C1 segment of cervical spinal cord (tissue), 14 donors: Measurements from ENCODE around the gene CEP112.

Experiments used
- DNase-seq, 14 donors: peaks; one replicate each; lab custom pipeline; 2025; lab: John Stamatoyannopoulos, UW

The CEP112 gene

DNA sequence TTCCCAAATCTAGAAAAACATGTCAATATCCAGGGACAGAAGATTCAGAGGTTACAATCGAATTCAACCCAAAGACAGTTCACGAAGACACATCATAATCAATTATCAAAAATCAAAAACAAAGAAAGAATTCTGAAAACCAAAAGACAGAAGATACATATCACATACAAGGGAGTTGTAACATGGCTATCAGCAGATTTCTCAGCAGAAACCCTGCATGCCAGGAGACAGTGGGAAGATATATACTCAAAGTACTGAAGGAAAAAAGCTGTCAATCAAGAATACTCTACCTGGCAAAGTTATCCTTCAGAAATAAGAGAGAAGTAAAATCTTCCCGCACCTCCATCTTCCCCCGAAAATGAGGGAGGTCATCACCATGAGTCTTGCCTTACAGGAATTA is 258.6 kb downstream of the CEP112 start:
- no peak for DNase-seq

DNA sequence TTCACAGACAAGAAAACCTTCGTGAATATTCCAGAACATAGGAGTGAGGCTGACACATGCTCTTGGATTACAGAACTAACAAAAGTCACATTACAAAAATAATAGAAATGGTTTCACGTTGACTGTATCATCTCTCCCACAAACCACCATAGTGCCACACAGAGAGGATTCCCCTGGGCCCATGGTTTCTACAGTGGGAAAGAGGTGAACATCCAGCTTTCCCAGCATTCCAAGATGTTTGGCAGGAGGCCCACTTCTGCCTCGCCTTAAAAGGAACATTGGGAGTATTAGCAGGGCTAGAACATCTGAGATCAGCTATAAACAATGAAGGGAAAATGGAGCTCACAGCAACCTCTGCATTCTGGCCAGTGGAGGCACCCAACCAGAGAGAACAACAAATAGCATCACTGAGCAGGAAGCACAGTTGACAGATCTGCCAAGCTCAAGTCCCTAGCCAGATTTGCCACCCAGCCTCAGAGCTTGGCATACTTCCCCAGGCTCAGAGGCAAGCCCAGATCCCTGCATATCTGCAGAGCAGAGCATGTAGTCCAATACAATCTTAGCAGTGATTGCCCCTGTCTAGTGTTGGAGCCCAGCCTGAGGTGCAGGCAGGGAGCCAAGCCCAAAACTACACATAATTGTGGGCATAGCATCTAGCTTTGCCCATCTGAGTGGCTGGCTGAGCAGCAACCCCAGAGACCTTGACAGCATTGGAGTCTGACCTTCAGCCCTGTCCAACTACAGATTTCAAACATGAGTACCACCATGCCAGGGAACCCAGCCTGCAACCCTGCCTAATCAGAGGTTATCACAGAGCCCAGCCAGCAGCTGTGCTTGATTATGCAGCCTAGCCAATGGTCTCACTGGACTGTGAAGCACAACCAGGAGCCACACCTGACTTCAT is 260.4 kb downstream of the CEP112 start:
- no peak for DNase-seq

DNA sequence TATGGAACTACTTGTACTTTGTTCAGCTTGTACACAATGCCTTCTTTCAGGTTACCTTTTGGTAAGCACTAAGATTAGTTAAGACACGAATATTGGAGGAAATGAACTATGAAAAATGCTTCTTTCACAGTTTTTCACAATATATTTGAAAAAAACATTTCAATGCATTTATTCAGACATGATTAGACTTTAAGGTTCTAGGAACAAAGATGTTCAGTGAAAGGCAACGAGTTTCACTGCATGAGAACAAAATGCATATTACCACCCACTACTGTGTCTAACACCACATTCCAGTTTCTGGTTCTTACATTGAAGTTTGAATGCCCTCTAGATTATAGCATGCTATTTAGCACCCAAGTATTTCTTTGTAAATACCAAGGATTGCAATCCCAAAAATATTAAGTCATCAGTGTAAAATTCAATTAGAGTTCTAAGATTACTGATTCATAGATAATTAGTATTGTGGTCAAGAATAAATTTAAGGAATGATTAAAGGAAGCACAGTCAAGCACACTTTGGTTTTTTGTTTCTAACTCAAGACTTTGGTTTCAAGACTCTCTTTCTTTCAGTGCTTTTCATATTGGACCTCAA is 261.7 kb downstream of the CEP112 start:
- DNase-seq = no peak

DNA sequence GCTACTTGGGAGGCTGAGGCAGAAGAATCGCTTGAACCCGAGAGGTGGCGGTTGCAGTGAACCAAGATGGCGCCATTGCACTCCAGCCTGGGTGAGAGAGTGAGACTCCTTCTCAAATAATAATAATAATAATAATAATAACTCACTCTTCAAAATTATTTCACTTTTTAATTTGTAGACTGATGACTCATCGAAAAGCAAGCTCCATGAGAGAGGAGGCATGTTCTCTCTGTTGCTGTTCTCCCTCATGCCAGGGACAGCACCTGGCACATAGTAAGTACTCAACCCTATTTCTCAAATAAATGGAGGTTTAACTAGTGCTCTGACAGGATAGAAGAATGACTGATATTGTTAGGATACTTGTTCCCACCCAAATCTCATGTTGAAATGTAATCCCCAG is 265.3 kb downstream of the CEP112 start:
- no peak for DNase-seq

DNA sequence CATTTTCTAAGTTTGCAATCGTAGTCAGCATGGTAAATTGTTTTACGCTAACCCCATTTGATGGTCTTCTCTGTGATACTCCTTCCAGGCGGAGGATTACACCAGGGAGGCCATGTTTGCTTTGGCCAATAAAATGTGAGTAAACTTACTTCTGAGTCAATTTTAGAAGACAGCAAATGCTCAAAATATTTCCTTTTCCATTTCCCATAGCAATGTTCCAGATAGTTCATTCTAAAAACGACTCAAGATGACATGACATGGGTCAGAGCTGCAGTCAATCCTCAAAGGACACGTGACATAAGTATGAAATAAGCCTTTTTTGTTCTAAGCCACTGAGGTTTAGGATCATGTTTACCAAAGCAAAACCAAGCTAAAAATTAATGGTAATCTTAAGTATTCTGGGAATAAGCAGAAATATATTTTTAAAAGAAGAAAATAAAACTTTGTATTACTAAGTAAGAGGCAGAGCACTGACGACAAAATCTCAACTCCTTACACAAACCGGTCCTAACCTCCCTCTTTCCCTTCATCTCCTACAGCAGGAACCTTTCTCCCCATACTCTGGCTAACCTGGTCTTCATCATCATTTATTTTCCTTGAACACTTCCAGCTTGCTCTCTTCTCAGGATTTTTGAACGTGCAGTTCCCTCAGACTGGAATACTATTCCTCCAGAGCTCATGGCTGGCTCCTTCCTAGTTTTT is 266.2 kb downstream of the CEP112 start:
- DNase-seq = no peak

DNA sequence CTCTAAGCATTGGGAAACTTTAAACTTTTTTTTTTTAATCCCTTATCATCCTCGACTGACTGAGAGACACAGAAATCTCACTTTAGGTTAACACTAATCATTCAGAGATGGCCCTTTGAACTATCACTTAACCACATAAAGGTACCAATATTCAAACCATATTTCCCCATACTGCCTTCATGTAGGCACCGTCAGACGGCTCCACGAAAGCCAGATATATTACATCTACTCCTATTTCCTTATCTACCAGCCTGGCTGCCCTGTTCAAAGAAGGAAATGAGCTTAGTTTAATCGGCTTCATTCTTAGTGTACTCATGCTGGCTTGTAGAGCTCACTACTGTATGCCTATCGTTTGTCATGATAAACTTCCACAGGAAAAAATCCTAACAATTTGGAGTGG is 270.9 kb downstream of the CEP112 start:
- DNase-seq = no peak

DNA sequence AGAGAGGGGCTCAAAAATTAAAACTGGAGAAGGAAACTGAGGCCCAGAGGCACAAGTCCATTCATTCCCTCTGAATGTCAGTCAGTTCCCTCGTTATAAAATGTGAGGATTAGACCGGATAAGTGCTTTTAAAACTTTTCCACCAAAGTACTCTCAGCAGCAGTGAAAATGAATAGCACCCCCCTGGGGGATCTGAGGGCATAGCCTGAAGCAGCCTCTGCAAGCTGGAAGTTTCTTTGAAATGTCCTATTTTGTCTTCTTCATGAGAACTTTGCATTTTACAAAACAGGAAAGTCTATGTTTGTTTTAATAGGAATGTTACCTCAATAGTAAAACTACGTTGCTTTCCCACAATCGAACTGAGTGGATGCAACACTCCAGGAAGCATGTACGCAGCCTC is 273.0 kb downstream of the CEP112 start:
- DNase-seq = peak in 1 of 14 donors; percentile 1

DNA sequence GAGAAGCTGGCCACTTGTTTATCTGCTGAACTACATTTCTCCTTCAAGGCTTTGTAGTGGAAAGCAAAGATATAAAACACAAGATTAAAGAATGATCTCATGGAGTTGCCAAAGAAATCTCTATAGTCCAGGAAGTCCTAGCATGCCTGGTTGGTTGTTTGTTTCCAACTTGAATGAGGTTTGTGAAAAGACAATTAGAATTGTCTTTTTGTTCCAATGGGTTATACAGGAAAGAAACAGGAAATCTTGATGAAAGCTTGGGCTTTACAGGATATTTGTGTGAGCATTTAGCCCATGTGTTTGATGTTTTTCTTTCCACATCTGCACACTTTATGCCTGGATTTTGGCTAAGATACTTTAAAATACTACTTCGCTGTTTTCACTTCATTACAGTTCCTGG is 273.4 kb downstream of the CEP112 start:
- no peak for DNase-seq

DNA sequence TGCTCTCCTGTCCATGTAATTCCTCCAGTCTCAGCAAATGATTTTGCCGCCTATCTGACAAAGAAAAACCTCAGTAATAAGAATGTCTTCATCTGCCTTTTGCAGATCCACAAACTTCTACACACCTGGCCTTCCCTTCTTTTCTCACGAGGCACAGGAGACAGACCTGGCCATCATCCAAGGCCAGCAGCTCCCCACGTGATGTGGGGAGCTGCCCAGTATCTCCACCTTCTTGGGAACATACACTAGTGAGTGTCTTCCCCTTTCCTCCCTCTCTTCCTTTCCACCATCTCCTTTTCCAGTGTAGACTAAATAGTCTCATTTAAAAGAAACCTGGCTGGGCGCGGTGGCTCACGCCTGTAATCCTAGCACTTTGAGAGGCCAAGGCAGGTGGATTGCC is 274.4 kb downstream of the CEP112 start:
- no peak for DNase-seq

DNA sequence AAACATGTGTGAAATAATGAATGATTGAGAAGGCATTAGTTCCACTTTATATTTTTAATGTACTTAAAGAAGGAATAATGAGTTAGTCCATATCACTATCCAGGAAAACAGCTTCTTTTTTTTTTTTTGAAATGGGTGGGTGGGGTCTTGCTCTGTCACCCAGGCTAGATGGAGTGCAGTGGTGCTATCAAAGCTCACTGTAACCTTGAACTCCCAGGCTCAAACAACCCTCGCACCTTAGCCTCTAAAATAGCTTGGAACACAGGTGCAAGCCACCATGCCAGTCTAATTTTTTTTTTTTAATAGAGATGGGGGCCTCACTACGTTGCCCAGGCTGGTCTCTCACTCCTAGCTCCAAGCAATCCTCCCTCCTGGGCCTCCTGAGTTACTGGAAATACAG is 275.5 kb downstream of the CEP112 start:
- DNase-seq = no peak

DNA sequence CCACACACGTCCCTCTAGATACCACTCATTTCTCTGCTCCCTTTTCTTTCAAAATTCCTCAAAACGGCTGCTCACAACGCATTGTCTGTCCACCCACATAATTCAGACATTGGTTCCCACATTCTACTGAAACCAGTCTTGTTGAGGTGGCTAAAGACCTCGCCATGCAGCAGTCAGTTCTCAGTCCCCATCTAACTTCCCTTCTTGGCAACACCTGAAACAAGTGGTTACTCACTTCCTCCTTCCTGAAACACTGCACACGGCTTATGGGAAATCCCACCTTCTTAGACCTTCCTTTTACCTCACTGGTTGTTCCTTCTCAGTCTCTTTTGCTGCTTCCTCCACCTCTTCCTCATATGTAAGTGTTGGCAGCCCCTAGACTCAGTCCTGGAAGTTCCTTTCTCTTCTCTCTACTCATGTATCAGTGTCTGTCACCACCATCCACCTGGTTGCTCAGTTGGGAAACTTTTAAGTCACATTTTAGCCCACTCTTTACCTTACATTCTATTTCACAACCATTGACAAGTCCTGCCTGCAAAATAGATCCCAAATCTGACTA is 277.1 kb downstream of the CEP112 start:
- no peak for DNase-seq

DNA sequence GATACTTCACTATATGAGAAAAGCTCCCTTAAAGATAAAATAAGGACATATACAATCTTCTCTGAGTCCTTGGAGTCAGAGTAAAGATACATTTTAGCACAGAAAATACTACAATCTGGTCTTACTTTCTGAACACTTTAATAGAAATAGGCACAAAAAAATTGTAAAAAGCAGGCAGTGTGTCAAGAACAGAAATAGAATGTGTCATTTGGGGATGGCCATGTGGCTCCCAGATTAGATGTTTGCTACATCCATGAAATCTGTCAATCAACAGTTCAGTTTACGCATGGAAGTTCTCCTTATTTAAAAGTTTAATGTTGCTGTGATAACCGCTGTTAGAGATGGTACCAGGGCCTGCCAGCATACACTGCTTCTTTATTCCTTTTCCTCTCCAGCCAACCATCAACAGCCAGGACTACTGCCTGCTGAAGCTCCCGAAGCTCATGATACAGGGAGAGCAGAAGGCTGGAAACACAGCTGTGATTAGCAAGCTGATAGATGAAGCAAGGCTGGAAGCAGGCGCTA is 278.5 kb downstream of the CEP112 start:
- no peak for DNase-seq

DNA sequence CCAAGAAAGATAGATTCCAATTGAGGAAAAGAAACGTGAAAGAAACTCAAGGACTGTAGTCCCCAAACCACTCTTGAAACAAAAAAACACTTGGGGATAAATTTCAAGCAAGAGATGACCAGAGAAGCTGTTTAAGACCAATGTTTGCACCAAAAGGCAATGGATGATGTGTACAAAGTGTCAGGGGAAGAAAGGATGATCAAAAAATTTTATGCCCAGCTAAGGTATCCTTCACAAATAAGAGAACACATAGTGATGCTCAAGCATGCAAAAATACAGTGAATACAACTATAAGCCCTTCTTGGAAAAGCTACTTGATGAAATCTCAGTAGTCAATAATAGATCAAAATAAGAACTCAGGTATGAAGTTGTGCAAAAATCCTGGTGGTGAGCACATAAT is 281.1 kb downstream of the CEP112 start:
- no peak for DNase-seq

DNA sequence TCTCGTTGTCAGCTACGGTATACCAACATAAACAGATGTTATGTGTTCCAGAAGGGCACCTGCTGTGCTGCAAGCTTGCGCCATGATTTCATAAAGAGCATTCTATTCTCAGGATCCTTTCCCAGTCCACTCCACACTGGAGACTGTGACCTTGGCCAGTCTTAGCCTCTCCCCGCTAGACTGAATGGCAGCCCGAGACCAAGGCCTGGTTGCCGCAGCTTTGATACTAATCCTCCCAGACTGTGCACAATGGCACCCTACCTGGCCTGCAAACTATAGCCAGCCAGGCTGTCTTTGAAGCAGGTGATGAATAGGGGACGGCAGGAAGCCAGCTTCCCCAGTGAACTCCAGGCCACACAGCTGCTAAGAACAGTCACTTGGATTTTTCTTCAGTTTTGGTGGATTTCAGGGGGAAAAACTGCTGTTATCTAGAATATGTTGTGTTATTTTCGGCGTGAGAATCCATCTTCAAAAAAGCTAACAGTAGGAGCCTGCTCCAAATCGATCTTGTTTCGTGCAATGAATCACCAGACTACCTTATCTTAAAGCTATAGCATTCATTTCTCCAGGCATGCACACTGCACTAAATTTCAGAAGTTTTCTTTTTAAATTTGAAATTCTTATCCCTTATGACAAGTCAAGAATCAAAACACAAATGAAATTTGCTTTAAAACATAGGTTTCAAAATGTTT is 289.0 kb downstream of the CEP112 start:
- DNase-seq = peak in 1 of 14 donors; percentile 75

DNA sequence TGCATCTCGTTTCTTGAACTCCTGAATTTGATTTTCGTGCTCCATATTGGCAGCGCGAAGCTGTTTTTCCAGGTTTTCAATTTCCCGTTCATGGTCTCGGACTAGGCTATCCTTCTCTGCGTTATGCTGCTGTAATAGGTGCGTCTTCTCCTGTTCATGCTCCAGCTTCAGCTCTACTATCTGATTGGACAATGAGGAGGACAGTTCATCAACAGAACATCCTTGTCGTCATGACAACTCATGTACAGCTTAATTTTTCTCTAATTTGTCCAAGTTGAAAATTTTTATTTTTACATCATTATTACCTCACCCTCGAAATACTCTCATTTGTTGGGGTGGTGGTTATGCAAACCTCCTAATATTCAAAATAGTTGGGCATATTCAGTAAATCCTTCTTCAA is 289.8 kb downstream of the CEP112 start:
- peak in 1 of 14 donors; percentile 83 for DNase-seq

DNA sequence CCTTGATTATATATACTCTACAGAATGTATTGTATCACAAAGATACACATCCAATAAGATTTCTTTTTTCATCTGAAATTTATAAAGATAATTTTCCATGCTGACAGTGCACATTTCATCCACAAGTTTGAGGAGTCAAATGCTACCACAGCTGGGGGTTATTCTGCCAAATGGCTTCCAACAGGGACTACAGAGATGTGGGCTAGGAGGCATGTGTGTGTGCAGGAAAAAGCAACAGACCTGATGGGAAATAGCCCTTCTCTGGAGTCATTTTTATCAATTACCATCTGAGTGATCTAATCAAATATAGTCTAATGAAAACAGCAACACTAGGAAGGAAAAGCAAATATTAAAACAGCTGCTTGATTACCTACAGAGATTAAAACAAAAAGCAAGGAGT is 290.5 kb downstream of the CEP112 start:
- DNase-seq = peak in 1 of 14 donors; percentile 34

DNA sequence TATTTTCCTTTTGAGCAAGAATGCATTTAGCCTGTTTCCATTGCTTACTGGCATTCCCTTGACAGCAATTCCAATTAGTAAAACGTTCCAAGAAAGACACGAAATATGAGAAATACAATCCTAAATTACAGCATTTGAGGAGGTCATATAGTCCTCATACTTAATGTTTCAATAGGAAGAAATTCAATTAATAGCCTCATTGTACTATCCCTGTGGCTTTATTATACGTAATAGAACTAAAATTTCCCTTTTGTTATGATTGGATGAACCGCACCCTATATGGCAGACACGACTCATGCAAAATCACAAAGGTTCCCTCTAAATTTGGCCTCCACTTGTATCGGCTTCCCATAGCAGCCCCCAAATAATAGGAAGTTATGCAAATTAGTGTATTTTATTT is 291.7 kb downstream of the CEP112 start:
- DNase-seq = peak in 1 of 14 donors; percentile 50

DNA sequence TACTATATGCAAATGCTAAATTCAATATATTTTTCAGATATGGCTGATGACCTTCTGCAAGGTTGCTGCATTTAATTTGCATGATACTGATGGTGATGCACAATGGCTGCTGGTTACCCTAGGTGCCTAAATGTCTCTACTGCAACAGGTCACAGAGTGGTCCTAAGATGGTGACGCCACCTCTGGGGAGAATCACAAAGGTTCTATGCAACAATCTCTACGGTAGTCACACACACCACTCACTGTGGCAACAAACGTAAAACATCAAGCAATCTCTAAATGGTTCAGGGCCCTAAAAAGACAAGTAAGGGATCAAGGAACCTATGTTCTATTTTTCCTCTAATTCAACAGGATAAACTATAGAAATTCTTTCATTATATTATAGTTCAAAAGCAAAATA is 293.3 kb downstream of the CEP112 start:
- peak in 1 of 14 donors; percentile 12 for DNase-seq

DNA sequence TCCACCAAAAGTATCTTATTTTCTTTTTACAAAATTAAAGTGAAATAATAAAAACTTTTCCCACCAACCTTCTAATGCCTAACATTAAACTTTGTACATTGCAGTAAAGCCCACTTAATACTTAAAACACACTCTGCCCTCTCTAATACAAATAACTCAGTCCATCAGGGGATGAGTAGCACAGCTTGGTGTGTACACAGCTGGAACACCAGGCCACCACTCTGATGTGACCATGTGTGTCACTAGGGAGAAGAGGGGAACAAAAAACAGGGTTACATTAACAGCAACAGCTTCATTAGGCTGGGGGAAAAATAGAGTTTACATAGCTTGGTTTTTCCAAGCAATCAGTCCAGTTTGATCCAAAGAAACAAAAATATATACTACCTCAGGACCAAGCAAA is 295.0 kb downstream of the CEP112 start:
- DNase-seq = no peak

DNA sequence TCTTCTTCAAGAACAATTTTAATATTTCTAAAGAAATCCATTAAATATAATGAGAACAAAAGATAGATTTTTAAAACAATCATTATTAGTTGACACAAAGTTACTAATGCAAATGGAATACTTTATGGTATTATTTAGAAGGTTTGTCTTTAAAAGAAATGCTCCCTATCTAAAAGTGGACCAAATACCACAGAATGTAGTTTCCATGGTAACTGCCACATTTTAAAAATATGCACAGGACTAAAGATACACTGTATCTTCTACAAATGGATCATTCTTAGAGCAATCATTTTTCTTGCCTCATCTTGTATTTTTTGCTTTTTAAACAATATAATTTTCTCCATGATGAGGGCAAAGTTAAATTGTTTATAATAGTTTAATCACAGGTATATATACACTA is 296.0 kb downstream of the CEP112 start:
- DNase-seq = no peak

DNA sequence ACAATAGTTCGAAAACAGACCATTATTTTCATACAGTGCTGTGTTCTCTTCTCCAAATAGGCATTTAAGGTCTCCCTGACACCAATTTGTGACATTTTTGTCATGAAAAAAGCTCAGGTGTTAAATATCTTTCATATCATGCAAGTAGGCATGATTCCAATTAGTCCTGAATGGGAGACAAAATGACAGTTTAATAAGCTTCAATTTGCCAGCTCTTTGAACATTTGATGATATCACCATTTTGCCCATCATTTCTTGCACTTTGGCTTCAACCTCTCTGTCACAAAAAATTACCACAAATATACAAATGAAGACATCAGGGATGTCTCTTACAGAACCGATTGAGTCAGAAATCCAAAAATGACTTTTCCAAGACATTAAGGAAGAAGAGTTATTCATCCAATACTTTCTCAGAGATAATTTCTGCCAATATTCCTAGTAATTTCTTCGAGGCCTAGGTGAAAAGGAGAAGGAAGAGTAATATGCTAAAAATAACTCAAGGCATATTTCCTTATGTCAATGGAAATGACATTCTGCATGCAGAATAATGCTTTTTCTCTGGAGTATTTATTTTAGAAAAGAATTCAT is 298.1 kb downstream of the CEP112 start:
- no peak for DNase-seq
